HK-2 (cell line): Measurements from ENCODE around the gene GK.
"Not testable (repeated sequence)": the region's sequence is repeated elsewhere in the genome, so short reads cannot be mapped to it uniquely, and the experiment has no call there.

ENCODE experiments used
- DNase-seq: peaks from one replicate; pipeline ENCODE4 v3.0.0-alpha.2; 2018; ENCODE audit not compliant: unreplicated experiment

Gene GK

DNA sequence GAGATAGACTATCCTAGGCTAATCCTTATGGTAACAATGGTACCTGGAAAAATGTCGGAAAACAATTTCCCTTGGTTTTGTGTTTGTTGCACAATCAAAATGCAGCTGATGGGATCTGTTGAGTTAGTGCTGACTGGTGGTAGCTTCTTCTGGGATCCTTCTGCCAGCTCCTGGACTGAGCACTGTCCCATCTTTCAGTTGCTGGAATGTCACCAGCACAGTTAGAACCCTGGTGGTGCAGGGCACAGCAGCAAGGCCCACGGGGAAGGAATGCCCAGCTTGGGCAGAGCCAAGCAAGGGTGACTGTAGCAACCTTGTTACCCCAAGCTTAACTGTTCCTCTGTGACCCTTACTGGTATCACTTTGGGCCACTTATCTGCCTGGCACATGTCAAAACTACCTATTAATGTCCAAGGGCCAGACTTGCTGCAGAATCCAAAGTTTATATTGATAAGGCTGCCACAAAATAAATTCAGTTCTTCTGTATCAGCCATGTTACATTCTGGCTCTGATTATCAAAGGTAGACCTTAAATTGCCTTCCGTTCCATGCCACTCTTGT, 53.1 kb downstream of the GK start:
- DNase-seq = no peak

DNA sequence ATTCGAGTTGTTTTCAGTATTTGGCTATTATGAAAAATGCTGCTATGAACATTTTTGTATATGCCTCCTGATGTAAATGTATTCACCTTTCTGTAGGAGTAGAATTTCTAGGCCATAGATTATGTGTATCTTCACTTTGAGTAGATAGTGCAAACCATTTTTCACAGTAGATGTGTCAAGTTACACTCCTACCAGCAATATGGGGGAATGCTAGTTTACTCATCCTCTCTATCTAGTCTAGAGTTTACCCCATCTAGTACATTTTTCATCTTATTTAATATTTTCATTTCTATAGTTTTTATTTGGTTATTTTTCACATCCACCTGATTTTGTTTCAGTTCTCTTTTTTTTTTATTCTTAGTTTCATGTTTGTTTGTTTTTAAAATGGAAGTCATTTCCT, 59.0 kb downstream of the GK start:
- DNase-seq = no peak

- DNase-seq = peak; percentile 22
These were observed 59.9 kb downstream of the GK start for GRCh38 chrX:30713061-30713525.

GRCh38 chrX:30714138-30714537, 60.9 kb downstream of the GK start:
- DNase-seq = no peak

GRCh38 chrX:30715976-30716375, 62.8 kb downstream of the GK start:
- no peak for DNase-seq

GRCh38 chrX:30733852-30734660, 80.8 kb downstream of the GK start:
- no peak for DNase-seq

DNA sequence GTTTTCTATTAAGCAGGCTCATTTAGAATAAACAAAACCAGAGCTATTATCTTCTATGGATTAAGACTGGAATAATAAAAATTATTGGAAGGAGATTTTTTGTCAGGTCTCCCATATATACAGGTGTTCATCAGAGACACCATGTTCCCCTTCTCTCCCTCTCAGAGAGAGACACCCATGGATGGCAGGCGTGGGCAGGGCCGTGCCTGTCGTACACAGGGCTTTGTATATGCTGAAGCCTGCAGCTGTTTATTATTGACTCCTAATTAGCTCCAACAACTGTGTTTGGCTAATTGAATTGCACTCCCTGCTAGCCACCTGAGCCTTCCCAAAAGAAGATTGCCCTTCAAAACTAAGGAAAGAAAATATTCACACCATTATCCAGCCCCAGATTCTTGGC, 81.6 kb downstream of the GK start:
- no peak for DNase-seq

GRCh38 chrX:30735839-30736238, 82.6 kb downstream of the GK start:
- DNase-seq = peak; percentile 54

DNA sequence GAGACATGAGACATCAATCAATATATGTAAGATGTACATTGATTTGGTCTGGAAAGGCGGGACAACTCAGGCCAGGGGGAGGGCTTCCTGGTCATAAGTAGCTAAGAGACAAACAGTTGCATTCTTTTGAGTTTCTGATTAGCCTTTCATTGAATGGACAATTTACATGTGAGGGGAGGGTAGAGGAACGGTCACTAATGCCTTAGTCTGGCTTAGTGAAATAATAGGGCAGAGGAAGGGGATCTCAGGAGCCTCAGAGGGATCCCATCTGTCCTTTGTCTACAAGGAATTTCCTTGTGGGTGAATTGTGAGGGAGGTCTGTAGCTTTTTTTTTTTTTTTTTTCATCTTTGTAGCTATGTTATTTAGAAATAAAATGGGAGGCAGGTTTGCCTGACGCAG, 88.3 kb downstream of the GK start:
- no peak for DNase-seq

DNA sequence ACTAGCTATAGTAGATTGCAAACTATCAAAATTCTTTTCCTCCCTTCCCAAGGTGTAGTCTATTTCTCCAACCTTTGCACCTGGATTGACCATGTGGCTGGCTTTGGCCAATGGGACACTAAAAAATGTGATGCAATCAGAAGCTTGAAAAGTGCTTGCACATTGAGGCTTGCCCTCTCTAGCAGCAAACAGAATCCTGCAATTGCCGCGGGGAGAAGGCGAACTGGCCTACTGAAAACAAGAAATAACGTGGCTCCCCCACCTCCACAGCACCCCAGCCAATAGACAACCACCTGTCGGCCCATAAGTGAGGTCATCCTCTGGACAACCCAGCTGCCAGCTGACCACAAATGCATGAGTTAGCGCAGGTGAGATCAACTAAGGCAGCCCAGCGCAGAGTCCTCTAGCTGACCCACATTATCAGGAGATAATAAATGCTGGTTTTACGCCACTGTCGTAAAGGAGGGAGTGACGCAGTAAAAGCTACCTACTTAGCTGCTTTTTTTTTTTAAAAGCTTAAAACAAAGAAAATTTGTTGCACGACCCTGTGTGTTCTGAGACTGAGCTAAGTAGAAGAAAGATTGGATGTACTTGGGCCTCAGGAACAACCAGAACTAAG, 95.2 kb downstream of the GK start:
- DNase-seq = no peak

DNA sequence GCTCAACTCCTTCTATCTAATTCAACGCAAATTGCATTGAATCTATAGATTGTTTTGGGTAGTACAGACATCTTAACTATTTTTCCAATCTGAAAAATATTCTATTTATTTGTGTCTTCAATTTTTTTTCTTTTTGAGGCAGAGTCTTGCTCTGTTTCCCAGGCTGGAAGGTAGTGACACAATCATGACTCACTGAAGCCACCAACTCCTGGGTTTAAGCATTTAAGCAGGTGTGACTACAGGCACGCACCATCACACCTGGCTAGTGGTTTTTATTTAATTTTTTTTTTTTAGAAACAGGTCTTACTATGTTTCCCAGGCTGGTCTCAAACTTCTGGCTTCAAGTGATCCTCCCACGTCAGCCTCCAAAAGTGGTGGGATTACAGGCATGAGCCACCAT, 98.3 kb downstream of the GK start:
- no peak for DNase-seq

DNA sequence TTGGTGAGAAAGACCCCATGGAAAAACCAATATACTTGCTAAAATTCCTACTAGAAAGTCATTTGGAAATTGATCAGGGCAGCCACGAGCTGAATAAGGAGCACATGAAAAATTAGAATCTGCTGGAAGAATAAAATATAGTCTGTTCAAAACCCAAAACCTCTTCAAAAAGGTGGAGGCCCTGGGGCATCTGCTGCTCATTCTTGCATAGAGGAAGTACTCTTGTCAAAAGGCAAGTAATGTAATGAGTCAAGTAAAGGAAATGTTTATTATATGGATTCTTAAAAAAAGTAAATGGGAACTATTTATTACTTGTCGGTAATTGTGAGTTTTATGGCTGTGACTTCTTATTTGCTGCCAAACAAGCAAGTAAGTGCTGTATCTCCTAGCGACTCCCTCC, 109.5 kb downstream of the GK start:
- no peak for DNase-seq

DNA sequence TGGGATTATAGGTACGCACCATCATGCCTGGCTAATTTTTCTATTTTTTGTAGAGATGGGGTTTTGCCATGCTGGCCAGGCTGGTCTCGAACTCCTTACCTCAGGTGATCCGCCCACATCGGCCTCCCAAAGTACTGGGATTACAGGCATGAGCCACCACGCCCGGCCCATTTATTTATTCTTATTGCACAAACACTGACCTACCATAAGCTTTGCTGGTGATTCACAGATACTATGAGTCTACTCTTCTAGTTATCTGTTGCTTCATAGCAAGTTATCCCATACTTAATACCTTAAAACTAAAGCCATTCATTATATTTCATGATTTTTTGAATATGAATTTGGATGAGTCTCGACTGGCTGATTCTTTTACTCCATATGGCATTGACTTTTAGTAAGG, 120.5 kb downstream of the GK start:
- not testable (repeated sequence) for DNase-seq

DNA sequence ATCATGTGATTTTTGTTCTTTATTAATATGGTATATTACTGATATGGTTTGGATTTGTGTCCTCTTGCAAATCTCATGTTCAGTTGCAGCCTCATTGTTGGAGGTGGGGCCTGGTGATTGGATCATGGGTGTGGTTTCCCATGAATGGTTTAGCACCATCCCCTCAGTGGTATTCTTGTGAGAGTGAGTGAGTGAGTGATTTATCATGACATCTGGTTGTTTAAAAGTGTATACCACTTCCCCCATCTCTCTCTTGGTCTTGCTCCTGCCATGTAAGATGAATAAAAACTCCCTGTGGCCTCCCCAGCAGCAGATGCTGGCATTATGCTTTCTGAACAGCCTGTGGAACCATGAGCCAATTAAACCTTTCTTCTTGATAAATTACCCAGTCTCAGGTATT, 124.4 kb downstream of the GK start:
- no peak for DNase-seq

- no peak for DNase-seq
These were observed 126.3 kb downstream of the GK start for GRCh38 chrX:30779453-30780030.
